ENCODE measurements around the gene ATG7.
"Not testable (repeated sequence)": the region's sequence is repeated elsewhere in the genome, so short reads cannot be mapped to it uniquely, and the experiment has no call there.

Gene ATG7

DNA sequence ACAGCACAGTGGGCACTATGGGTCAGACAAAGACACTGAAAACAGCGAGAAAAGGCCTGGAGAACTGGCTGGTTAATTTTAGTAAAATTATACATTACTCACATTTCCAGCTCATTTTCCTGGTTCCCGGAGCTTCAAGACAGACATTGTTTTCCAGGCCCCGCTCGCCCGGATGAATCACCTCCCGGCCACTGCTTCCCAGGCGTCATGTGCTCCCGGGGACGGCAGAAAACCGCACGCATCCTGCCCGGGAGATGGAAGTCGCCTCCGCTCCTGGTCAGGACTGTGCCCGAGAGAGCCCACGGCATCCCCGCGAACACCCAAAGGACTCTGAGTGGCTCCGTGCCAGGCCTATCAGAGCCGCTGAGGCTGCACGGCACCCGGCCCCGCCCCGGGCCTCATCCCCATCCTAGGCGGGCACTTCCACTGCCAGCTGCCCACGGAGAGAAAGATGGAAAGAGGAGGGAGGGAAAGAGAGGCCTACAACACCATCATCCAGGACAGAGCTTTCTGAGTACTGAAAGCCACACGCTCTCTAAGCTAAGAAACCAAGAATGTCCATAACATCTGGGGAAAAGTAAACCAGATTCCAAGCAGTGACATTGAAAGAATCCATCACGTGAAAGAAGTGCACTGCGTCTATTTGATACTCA is 296.4 kb downstream of the ATG7 start:
- DNase-seq (ENCODE audit: low read depth) = no peak

DNA sequence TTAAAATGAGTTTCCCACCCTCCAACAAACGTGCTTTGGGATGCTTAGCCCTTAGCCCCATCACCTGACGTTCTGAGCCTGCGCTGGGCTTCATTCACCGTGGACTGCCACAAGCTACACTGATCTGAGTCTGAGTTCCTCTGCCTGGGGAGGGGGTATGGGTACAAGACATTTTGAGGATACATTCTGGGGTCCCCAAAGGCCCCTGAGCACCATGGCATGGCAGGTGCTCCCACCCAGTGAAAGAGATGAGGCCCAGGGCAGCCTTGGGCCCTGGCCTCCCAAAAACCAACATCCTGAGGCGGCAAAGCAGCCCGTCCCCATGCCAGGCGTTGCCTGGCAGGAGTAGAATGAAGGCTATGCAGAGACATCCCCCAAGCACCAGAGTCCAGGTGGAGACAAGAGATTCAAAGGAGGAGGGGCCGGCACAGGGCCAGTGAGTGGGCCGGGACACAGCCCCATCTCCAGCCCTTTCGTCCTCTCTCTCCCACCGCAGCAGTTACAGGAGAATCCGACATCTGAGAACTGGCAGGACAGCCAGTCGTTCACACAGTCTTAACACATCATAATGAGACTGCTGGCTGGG is 297.1 kb downstream of the ATG7 start:
- DNase-seq (ENCODE audit: low read depth) = no peak

- no peak for DNase-seq (ENCODE audit: low read depth)
Measured at GRCh38 chr3:11570251-11570650, 298.1 kb downstream of the ATG7 start.

DNA sequence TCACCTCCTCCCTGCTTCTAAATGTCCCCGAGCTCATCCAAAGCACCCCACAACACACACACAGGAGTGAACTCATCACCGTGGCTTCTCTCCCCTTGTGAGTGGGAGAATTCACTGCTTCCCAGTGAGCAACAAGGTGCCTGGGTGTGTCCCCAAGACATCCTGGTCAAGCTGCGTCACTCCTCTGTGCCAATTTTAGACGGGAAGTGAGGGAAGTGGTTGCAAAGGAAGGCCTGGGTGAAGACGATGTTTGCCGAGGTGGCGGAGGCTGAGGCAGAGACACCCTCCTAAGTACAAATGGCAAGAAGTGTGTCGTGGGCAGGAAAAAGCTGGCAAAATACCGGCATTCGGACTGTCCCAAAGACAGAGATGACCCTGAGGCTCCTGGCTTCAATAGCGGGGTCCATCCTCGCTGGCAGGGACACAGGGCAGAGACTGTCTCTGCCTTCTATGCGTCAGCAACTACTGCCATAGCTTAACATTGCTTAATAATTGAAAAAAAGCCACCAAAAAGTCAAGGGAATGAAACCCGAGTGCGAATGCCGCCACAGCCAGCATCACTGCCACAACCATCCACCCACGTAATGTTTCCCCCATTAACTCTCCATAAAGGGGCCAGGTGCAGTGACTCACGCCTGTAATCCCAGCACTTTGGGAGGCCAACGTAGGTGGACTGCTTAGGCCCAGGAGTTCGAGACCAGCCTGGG is 298.7 kb downstream of the ATG7 start:
- DNase-seq (ENCODE audit: low read depth) = no peak

DNA sequence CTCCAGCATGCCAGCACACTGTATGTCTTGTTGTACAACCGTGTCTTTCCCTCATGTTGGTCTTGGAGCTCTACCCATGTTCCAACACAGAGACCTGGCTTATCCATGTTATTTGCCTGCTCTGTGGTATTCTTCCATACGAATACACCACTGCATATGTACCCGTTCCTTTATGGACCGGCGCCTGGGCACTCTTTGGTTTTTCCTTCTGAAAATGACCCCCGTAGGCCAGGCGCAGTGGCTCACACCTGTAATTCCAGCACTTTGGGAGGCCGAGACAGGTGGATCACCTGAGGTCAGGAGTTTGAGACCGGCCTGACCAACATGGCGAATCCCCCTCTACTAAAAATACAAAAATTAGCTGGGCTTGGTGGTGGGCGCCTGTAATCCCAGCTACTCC is 300.5 kb downstream of the ATG7 start:
- not testable (repeated sequence) for DNase-seq (ENCODE audit: low read depth)

- no peak for DNase-seq (ENCODE audit: low read depth)
Measured at GRCh38 chr3:11574981-11575669, 302.9 kb downstream of the ATG7 start.

- no peak for DNase-seq (ENCODE audit: low read depth)
Measured at GRCh38 chr3:11575677-11576076, 303.5 kb downstream of the ATG7 start.

GRCh38 chr3:11576453-11576852 is 304.3 kb downstream of the ATG7 start:
- no peak for DNase-seq (ENCODE audit: low read depth)

- DNase-seq (ENCODE audit: low read depth) = no peak
Measured at GRCh38 chr3:11578169-11578568, 306.0 kb downstream of the ATG7 start.

GRCh38 chr3:11580645-11581044 is 308.4 kb downstream of the ATG7 start:
- no peak for DNase-seq (ENCODE audit: low read depth)

GRCh38 chr3:11581237-11582190 is 309.3 kb downstream of the ATG7 start:
- no peak for DNase-seq (ENCODE audit: low read depth)

GRCh38 chr3:11582191-11582968 is 310.2 kb downstream of the ATG7 start:
- DNase-seq (ENCODE audit: low read depth) = no peak

GRCh38 chr3:11583235-11583634 is 311.0 kb downstream of the ATG7 start:
- no peak for DNase-seq (ENCODE audit: low read depth)

DNA sequence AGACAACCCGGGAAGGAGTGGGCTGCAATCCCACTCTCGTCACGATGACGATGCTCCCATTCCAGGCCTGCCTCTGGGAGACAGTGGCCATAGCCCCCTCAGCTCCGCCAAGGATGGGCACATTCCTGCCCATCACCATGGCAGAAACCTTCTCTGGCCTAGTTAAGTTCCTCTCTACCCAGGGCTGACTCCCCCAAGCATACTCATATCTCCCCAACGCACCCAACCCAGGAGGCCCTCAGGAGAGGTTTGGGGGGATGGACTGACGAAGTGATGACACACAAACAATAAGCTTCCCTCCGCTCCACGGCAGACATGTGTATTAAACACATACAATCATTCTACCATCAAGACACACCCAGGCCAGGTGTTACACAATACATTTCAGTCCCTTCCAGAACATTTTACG is 311.4 kb downstream of the ATG7 start:
- DNase-seq (ENCODE audit: low read depth) = no peak

DNA sequence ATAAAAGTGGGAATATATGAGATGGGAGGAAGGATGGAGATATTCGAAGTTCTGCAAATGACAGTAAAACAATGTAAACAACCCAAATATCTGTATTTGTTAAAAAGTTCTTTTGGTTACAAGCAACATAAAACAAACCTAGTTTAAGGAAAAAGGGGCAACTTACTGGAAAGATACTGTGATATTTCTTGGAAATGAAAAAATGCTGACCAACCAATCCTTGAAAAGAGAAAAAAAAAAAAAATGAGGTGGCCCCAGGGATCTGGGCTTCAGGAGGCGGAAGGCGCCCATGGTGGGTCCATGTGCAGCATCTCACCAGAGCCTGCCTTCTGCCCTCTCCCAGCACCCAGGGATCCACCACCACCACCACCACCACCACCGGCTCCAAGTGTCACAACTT is 312.4 kb downstream of the ATG7 start:
- DNase-seq (ENCODE audit: low read depth) = no peak

GRCh38 chr3:11587766-11588165 is 315.6 kb downstream of the ATG7 start:
- DNase-seq (ENCODE audit: low read depth) = no peak

GRCh38 chr3:11588338-11588737 is 316.1 kb downstream of the ATG7 start:
- no peak for DNase-seq (ENCODE audit: low read depth)

GRCh38 chr3:11588755-11589154 is 316.6 kb downstream of the ATG7 start:
- DNase-seq (ENCODE audit: low read depth) = no peak

GRCh38 chr3:11589706-11590105 is 317.5 kb downstream of the ATG7 start:
- no peak for DNase-seq (ENCODE audit: low read depth)

GRCh38 chr3:11591002-11591355 is 318.8 kb downstream of the ATG7 start:
- DNase-seq (ENCODE audit: low read depth) = no peak

Data from stimulated activated CD8-positive, alpha-beta memory T cell treated with anti-CD3 and anti-CD28 coated beads, Interleukin-15, amount 100 ng/mL, for 24 hours (primary cell).